GM18868 (cell line): ENCODE measurements around the gene ZBTB20.
"Not testable (repeated sequence)": the region's sequence is repeated elsewhere in the genome, so short reads cannot be mapped to it uniquely, and the experiment has no call there.

Experiments used
- ATAC-seq: cut with Tn5 transposase; IDR thresholded peaks from one replicate; pipeline ENCODE4 v1.9.1; 2021; ENCODE audit warnings: mild to moderate bottlenecking, moderate library complexity; ENCODE audit not compliant: unreplicated experiment

Gene ZBTB20

GRCh38 chr3:115146418-115147328 is at the start of gene ZBTB20:
Gene ZBTB20, minus strand, starts transcription at chr3:115147288.
- peak; percentile 31 for ATAC-seq

- ATAC-seq: no peak
These were observed 47.4 kb upstream of the ZBTB20 start for GRCh38 chr3:115194476-115194875.

- ATAC-seq: no peak
These were observed 43.7 kb upstream of the ZBTB20 start for GRCh38 chr3:115190747-115191146.

GRCh38 chr3:115187149-115187757 is 40.2 kb upstream of the ZBTB20 start:
- ATAC-seq: peak; percentile 100

- ATAC-seq: peak; percentile 48
These were observed 39.5 kb upstream of the ZBTB20 start for GRCh38 chr3:115186351-115187148.

GRCh38 chr3:115184859-115185572 is 37.9 kb upstream of the ZBTB20 start:
- not testable (repeated sequence) for ATAC-seq

GRCh38 chr3:115178930-115179329 is 31.8 kb upstream of the ZBTB20 start:
- ATAC-seq: not testable (repeated sequence)

GRCh38 chr3:115169808-115170207 is 22.7 kb upstream of the ZBTB20 start:
- no peak for ATAC-seq

GRCh38 chr3:115165701-115166100 is 18.6 kb upstream of the ZBTB20 start:
- ATAC-seq: no peak

- ATAC-seq: no peak
These were observed 18.2 kb upstream of the ZBTB20 start for GRCh38 chr3:115165266-115165665.

GRCh38 chr3:115164374-115165221 is 17.5 kb upstream of the ZBTB20 start:
- ATAC-seq: no peak

GRCh38 chr3:115162759-115163158 is 15.7 kb upstream of the ZBTB20 start:
- ATAC-seq: no peak

GRCh38 chr3:115161866-115162265 is 14.8 kb upstream of the ZBTB20 start:
- ATAC-seq: no peak

GRCh38 chr3:115161168-115161834 is 14.2 kb upstream of the ZBTB20 start:
- no peak for ATAC-seq

- ATAC-seq: peak; percentile 99
These were observed 13.2 kb upstream of the ZBTB20 start for GRCh38 chr3:115160295-115160694.

- no peak for ATAC-seq
These were observed 9.1 kb upstream of the ZBTB20 start for GRCh38 chr3:115156046-115156654.

- ATAC-seq: no peak
These were observed 7.5 kb upstream of the ZBTB20 start for GRCh38 chr3:115154611-115155010.

GRCh38 chr3:115151921-115152320 is 4.8 kb upstream of the ZBTB20 start:
- no peak for ATAC-seq
